T-helper 2 cell treated with Interferon-gamma antibody and Interleukin-4, amounts not matched to agents 5 μg/mL and 100 μg/mL, for 36 hours (primary cell): Measurements from ENCODE around the gene PLPP3.

ENCODE experiments used
- DNase-seq: peaks from one replicate; pipeline ENCODE4 v3.0.0; 2021; ENCODE audit warnings: low spot score
- H3K27ac Mint-ChIP-seq: one replicate; pipeline ENCODE4 v1.8.0; 2021; ENCODE audit warnings: mild to moderate bottlenecking, mixed read lengths
- H3K27me3 Mint-ChIP-seq: one replicate; pipeline ENCODE4 v1.8.0; 2021; ENCODE audit warnings: low read depth, mixed read lengths
- H3K36me3 Mint-ChIP-seq: one replicate; pipeline ENCODE4 v1.8.0; 2021; ENCODE audit warnings: low read depth, mixed read lengths
- H3K4me1 Mint-ChIP-seq: one replicate; pipeline ENCODE4 v1.8.0; 2021; ENCODE audit warnings: low read depth, mixed read lengths
- H3K4me3 Mint-ChIP-seq: one replicate; pipeline ENCODE4 v1.8.0; 2022; ENCODE audit warnings: mild to moderate bottlenecking, moderate library complexity, mixed read lengths
- H3K9me3 Mint-ChIP-seq: one replicate; pipeline ENCODE4 v1.8.0; 2021; ENCODE audit warnings: mixed read lengths

PLPP3 gene

GRCh38 chr1:56533197-56533596 is 46.2 kb downstream of the PLPP3 start:
- Mint-ChIP-seq H3K9me3 (no peaks in the 10 kb centered on the region), H3K4me1 (no peaks in the 10 kb centered on the region), H3K4me3 (no peak overlapping the region), H3K27ac (no peak overlapping the region), H3K27me3 (no peaks in the 10 kb centered on the region), H3K36me3 (no peaks in the 10 kb centered on the region)
- DNase-seq = no peak

- no peak for DNase-seq
- H3K36me3 Mint-ChIP-seq = no peaks in the 10 kb centered on the region
- H3K27me3 Mint-ChIP-seq = no peaks in the 10 kb centered on the region
- H3K9me3 Mint-ChIP-seq = no peaks in the 10 kb centered on the region
- no peaks in the 10 kb centered on the region for H3K4me1 Mint-ChIP-seq
- no peak overlapping the region for H3K4me3 Mint-ChIP-seq
- H3K27ac Mint-ChIP-seq = no peak overlapping the region
These were observed 47.0 kb downstream of the PLPP3 start for GRCh38 chr1:56532350-56532683.

- no peak overlapping the region for H3K4me3 Mint-ChIP-seq
- no peaks in the 10 kb centered on the region for H3K27me3 Mint-ChIP-seq
- no peaks in the 10 kb centered on the region for H3K4me1 Mint-ChIP-seq
- H3K36me3 Mint-ChIP-seq = no peaks in the 10 kb centered on the region
- no peaks in the 10 kb centered on the region for H3K9me3 Mint-ChIP-seq
- no peak overlapping the region for H3K27ac Mint-ChIP-seq
- DNase-seq = no peak
These were observed 47.6 kb downstream of the PLPP3 start for GRCh38 chr1:56531624-56532349.

- no peaks in the 10 kb centered on the region for H3K27me3 Mint-ChIP-seq
- DNase-seq = no peak
- no peaks in the 10 kb centered on the region for H3K36me3 Mint-ChIP-seq
- H3K4me3 Mint-ChIP-seq = no peak overlapping the region
- peaks cover 5% of the 10 kb centered on the region for H3K4me1 Mint-ChIP-seq
- H3K9me3 Mint-ChIP-seq = no peaks in the 10 kb centered on the region
- no peak overlapping the region for H3K27ac Mint-ChIP-seq
These were observed 49.6 kb downstream of the PLPP3 start for GRCh38 chr1:56529801-56530200.

GRCh38 chr1:56527548-56528302 is 51.6 kb downstream of the PLPP3 start:
- DNase-seq = no peak
- Mint-ChIP-seq H3K4me1 (peaks cover 5% of the 10 kb centered on the region), H3K4me3 (no peak overlapping the region), H3K27ac (no peak overlapping the region), H3K9me3 (no peaks in the 10 kb centered on the region), H3K36me3 (no peaks in the 10 kb centered on the region), H3K27me3 (no peaks in the 10 kb centered on the region)

GRCh38 chr1:56526571-56527174 is 52.7 kb downstream of the PLPP3 start:
- Mint-ChIP-seq H3K27ac (no peak overlapping the region), H3K36me3 (no peaks in the 10 kb centered on the region), H3K4me1 (peaks cover 5% of the 10 kb centered on the region), H3K4me3 (no peak overlapping the region), H3K9me3 (no peaks in the 10 kb centered on the region), H3K27me3 (no peaks in the 10 kb centered on the region)
- DNase-seq = no peak

GRCh38 chr1:56525489-56526041 is 53.8 kb downstream of the PLPP3 start:
- peak; percentile 5 for DNase-seq
- Mint-ChIP-seq H3K36me3 (no peaks in the 10 kb centered on the region), H3K27ac (no peak overlapping the region), H3K4me1 (peaks cover 5% of the 10 kb centered on the region), H3K9me3 (no peaks in the 10 kb centered on the region), H3K4me3 (no peak overlapping the region), H3K27me3 (no peaks in the 10 kb centered on the region)

- no peak overlapping the region for H3K4me3 Mint-ChIP-seq
- H3K27ac Mint-ChIP-seq = no peak overlapping the region
- H3K36me3 Mint-ChIP-seq = no peaks in the 10 kb centered on the region
- H3K9me3 Mint-ChIP-seq = no peaks in the 10 kb centered on the region
- H3K27me3 Mint-ChIP-seq = no peaks in the 10 kb centered on the region
- H3K4me1 Mint-ChIP-seq = peaks cover 5% of the 10 kb centered on the region
- DNase-seq = no peak
These were observed 55.1 kb downstream of the PLPP3 start for GRCh38 chr1:56524263-56524662.

- H3K27ac Mint-ChIP-seq = no peak overlapping the region
- peaks cover 5% of the 10 kb centered on the region for H3K4me1 Mint-ChIP-seq
- no peak for DNase-seq
- H3K36me3 Mint-ChIP-seq = no peaks in the 10 kb centered on the region
- no peaks in the 10 kb centered on the region for H3K27me3 Mint-ChIP-seq
- no peaks in the 10 kb centered on the region for H3K9me3 Mint-ChIP-seq
- no peak overlapping the region for H3K4me3 Mint-ChIP-seq
These were observed 56.7 kb downstream of the PLPP3 start for GRCh38 chr1:56522680-56523079.

GRCh38 chr1:56520016-56520601 is 59.3 kb downstream of the PLPP3 start:
- Mint-ChIP-seq H3K27me3 (no peaks in the 10 kb centered on the region), H3K4me3 (no peak overlapping the region), H3K36me3 (no peaks in the 10 kb centered on the region), H3K4me1 (no peaks in the 10 kb centered on the region), H3K9me3 (no peaks in the 10 kb centered on the region), H3K27ac (no peak overlapping the region)
- no peak for DNase-seq

- Mint-ChIP-seq H3K27me3 (no peaks in the 10 kb centered on the region), H3K4me1 (no peaks in the 10 kb centered on the region), H3K36me3 (no peaks in the 10 kb centered on the region), H3K4me3 (no peak overlapping the region), H3K9me3 (no peaks in the 10 kb centered on the region), H3K27ac (no peak overlapping the region)
- DNase-seq = no peak
These were observed 61.8 kb downstream of the PLPP3 start for GRCh38 chr1:56517404-56518130.

- Mint-ChIP-seq H3K27me3 (no peaks in the 10 kb centered on the region), H3K36me3 (no peaks in the 10 kb centered on the region), H3K27ac (no peak overlapping the region), H3K4me3 (no peak overlapping the region), H3K4me1 (no peaks in the 10 kb centered on the region), H3K9me3 (no peaks in the 10 kb centered on the region)
- DNase-seq = no peak
These were observed 62.7 kb downstream of the PLPP3 start for GRCh38 chr1:56516539-56517252.

- no peak for DNase-seq
- H3K4me3 Mint-ChIP-seq = no peak overlapping the region
- no peaks in the 10 kb centered on the region for H3K27me3 Mint-ChIP-seq
- H3K36me3 Mint-ChIP-seq = no peaks in the 10 kb centered on the region
- no peaks in the 10 kb centered on the region for H3K4me1 Mint-ChIP-seq
- H3K9me3 Mint-ChIP-seq = no peaks in the 10 kb centered on the region
- H3K27ac Mint-ChIP-seq = no peak overlapping the region
These were observed 63.3 kb downstream of the PLPP3 start for GRCh38 chr1:56515898-56516538.
